GM12874 (cell line): ENCODE data around the gene PRR5L.

Experiments used
- CTCF ChIP-seq: IDR thresholded peaks from 2 replicates; pipeline ENCODE4 v1.5.1; 2011; ENCODE audit warnings: low read depth, mild to moderate bottlenecking, control low read depth, low read length, moderate library complexity; ENCODE audit not compliant: insufficient read depth

PRR5L gene

GRCh38 chr11:36383195-36383594 is 87.1 kb downstream of the PRR5L start:
- TF ChIP-seq CTCF = no peak

- TF ChIP-seq CTCF = no peak
Observed at GRCh38 chr11:36385121-36385970, 89.3 kb downstream of the PRR5L start.

GRCh38 chr11:36386411-36386810 is 90.3 kb downstream of the PRR5L start:
- no peak for TF ChIP-seq CTCF

GRCh38 chr11:36388071-36388470 is 92.0 kb downstream of the PRR5L start:
- TF ChIP-seq CTCF = no peak

GRCh38 chr11:36388951-36389350 is 92.9 kb downstream of the PRR5L start:
- TF ChIP-seq CTCF = no peak

GRCh38 chr11:36389811-36390210 is 93.7 kb downstream of the PRR5L start:
- no peak for TF ChIP-seq CTCF

- no peak for TF ChIP-seq CTCF
Observed at GRCh38 chr11:36390963-36391471, 94.9 kb downstream of the PRR5L start.
